ENCODE data around the gene RHEBL1.

GRCh38 chr12:49049566-49050224 lies 20.1 kb downstream of the RHEBL1 start:
- no peak for TF ChIP-seq EP300 (IDR thresholded peaks at IDR 0.05; ENCODE audit: low read depth)
- no peak for TF ChIP-seq CTCF (IDR thresholded peaks at IDR 0.05)
- no peak for TF ChIP-seq POLR2AphosphoS5 (IDR thresholded peaks at IDR 0.05)
- no peak for TF ChIP-seq POLR2A (IDR thresholded peaks at IDR 0.05)

Measured in transverse colon (tissue), 4 donors.